HG02840 (cell line): ENCODE results near the gene THRB.
"Not testable (repeated sequence)": the region's sequence is repeated elsewhere in the genome, so short reads cannot be mapped to it uniquely, and the experiment has no call there.

ENCODE experiments used
- ATAC-seq: cut with Tn5 transposase; IDR thresholded peaks from one replicate; pipeline ENCODE4 v1.9.1; 2021; ENCODE audit warnings: mild to moderate bottlenecking, moderate library complexity, moderate number of reproducible peaks; ENCODE audit not compliant: unreplicated experiment, low FRiP score

THRB gene

DNA sequence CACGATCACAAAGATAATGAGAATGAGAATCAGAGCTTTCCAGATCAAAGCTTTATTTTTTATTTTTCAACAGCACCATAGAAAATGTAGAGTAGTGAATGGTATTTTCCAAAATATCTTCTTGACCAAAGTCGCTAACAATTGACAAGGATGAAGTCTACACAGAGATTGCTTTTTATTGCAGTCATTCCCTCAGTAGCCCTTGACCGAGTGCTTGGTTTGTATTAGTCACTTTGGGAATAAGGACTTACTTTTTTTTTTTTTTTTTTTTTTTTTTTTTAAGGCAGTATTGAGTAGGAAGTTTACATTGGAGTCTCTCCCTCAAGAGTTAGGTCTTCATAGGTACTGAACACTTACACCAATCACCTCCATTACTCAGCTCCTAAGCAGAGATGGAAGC is 39.8 kb downstream of the THRB start:
- ATAC-seq = no peak

DNA sequence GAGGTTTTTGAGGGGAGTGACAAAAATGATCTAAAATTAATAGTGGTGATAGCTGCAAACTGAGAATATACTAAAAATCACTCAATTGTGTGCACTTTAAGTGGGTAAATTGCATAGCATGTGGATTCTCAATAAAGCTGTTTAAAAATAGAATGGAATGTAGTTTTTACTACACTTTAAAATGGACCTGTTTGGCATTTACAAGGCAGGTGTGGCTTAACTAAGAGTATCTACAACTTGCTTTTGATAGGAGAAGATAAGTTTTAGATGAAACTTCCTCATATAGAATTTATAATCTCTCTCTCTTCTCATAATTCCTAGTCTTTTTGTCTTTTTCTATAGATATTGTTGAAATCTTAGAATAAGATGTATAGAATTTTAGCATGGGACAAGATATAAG is 40.3 kb downstream of the THRB start:
- no peak for ATAC-seq

- ATAC-seq = no peak
These were observed 43.1 kb downstream of the THRB start for GRCh38 chr3:24451461-24452099.

- ATAC-seq = no peak
These were observed 44.3 kb downstream of the THRB start for GRCh38 chr3:24450160-24450907.

DNA sequence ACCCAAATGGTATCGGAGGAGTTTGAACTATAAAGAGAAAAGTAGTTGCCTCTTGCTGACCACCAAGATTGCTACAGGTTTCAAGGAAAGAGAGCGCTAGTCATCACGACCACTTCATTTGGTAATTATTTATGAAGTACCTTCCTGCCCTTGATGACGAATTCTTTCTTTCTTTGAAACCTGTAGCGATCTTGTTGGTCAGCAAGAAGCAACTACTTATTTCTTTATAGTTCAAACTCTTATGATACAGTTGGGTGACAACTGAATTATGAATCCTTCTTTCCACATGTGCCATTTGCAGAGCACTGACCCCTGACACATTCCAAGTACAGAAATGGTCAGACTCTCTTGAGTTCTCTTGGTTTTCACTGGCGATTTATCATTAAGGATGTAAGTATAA is 46.8 kb downstream of the THRB start:
- no peak for ATAC-seq

DNA sequence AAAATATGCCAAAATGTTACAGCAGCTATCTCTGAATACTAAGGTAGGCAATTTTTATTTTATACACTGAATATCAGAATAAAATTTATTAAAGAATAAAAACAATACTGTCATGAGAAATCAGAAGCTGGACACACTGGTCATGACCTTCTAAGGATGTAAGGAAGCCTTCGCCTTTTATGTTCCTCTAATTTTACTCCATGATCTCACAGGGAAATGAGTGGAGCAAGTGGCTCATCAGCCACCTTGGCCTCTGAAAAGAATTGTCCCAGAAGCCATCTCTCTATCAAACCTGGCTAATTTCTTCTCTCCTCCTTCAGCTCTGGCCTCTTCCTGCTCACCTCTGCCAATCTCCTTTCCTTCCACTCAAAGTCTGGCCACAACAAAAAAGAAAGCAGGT is 48.6 kb downstream of the THRB start:
- no peak for ATAC-seq

GRCh38 chr3:24443476-24443875 is 51.2 kb downstream of the THRB start:
- ATAC-seq = no peak

GRCh38 chr3:24440760-24441464 is 53.7 kb downstream of the THRB start:
- ATAC-seq = no peak

DNA sequence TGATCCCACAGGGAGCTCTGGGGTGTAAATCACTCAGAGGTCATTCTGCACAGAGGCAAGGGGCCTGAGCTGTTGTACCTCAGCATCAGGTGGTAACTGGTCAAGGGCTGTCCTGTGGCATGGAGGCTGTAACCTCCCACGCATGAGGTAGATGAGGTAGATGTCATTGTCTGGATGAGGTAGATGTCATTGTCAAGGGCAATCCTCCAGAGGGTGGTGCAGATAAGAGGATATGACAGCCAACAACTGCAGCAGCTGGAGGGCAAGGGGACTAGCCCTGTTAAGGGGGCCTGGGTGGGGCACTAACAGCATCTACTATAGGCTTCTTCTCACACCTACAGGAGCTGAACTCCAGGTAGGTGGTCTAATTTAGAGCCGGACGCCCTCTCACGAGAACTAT is 55.6 kb downstream of the THRB start:
- no peak for ATAC-seq

- ATAC-seq = no peak
These were observed 57.3 kb downstream of the THRB start for GRCh38 chr3:24437326-24437725.

- no peak for ATAC-seq
These were observed 59.1 kb downstream of the THRB start for GRCh38 chr3:24435584-24435983.

GRCh38 chr3:24434651-24435050 is 60.0 kb downstream of the THRB start:
- ATAC-seq = no peak

DNA sequence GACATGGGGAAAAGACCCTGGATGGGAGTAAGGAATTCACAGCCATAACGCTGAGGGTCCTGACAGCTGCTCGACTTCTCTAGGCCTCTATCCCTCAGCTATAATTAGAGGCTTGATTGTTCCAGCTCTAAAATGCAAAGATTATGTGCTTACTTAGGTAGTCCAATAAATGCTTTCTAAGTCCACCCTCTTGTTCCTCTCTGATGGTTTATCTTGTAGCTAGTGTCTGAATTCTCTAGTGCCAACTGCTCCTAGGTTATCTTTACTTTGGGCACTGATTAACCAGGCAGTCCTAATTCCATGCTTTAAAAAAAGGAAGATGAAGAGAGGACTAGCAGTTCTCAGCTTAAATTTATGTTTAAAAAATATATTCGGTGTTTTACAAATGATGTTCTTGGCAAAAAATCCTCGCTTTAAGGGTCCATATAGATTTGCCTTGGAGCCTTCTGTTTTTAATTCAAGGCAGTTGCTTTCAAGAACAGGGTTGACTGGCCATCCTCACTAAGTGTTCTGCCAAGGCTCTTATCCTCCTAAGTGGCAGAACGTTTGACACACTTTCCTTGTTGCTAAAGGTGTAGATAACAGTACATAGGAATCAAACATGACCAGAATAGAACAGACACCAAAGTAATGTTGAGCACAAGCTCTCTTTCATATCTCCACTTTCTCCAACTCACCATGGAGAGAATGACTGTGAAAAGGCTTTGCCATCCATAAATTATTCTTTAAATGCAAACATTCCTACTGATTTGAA is 60.6 kb downstream of the THRB start:
- ATAC-seq = no peak

- no peak for ATAC-seq
These were observed 61.7 kb downstream of the THRB start for GRCh38 chr3:24432989-24433388.

DNA sequence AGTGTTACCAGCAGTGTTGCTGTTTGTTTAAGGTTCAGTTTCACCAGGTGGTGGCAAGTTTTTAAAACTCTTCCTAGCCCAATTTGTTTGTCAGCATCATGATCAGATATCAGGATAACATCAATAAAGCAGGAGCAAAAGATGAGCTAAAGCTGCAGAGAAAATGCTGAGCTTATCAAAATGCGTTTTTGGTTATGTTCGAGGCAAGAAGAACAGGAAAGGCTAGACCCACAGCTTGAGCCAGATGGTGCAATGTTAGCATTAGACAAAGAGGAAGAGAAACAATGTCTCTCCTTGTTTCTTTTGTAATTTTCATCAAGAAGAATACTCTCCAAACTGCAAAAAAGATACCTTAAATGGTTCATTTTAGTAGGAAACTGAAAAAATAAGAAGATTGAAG is 66.2 kb downstream of the THRB start:
- ATAC-seq = no peak

DNA sequence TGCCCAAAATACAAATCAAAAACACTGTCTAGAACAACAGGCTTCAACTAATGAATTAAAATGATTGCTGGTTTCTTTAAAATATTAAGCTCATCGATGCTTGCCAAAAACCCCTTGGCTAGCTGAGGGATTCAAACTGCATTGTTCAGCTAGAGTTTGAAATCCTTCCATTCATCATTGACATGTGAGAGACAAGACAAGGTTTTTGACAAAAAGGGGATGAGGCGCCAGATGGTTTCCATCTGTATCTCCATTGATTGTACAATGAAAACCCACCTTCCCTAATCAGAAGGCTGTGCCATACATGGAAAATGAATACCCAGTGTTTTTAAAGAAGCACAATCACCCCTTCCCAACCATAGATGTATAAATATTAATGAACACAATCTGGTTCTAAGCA is 67.8 kb downstream of the THRB start:
- no peak for ATAC-seq

- not testable (repeated sequence) for ATAC-seq
These were observed 73.8 kb downstream of the THRB start for GRCh38 chr3:24420829-24421228.

DNA sequence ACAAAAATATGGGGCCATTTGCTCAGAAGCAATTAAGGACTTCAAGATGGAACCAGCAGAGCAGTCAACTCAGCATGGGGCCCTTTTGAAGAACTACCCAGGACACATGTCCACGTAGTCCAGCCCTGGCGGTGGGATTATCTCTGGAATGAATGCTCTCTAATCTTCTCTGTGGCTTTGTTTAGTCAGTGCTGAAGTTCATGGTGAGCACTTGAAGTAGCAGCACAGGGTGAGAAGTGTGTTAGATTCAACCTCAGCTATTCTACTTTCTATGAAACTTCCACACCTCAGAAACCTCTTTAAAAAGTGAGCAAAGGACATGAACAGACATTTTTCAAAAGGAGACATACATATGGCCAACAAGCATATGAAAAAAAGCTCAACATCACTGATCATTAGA is 74.4 kb downstream of the THRB start:
- ATAC-seq = no peak

GRCh38 chr3:24419067-24419791 is 75.4 kb downstream of the THRB start:
- no peak for ATAC-seq

- ATAC-seq = no peak
These were observed 76.9 kb downstream of the THRB start for GRCh38 chr3:24417730-24418129.
